ENCODE data around the gene KLHL6. TPM values are rescaled to one million over a fixed set of nuclear protein-coding genes. Genes with fewer than 3 reads are reported as not detected.

Gene KLHL6
- total and polyA plus RNA-seq, 10 of the 15 experiments (the other 5 are each of a cell fraction or from before 2014, with no cell fraction given): 4.0 to 91.8 (median 24.4) TPM

DNA sequence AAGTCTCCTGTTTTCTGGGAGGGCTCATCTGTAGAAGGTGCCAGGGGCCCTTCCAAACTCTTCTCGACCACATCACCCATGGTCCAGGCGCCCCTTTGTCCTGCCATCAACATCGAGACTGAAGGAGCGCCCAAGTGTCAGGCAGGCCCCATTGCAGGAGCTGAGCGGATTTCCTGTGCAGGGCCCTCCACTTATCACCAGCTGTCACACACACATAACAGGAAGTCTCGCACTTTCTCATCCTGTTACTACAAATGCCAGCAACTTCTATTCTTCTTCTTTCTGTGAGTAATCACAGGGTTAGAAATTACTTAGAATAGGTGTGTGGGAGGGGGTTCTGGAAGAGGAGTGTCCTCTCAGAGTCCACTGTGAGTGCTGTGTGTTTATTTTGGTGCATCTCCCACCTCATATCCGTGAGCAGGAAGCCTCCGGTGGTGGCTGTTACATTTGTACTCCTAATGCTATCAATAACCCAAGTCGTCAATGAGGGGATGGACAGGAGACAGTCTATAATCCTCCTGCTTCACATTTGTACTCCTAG is at the start of gene KLHL6 (continued):
- TF ChIP-seq YY1 (IDR thresholded peaks at IDR 0.05; ENCODE audit: low read depth, low read length) (peak; percentile 84), TAF1 (IDR thresholded peaks at IDR 0.05; ENCODE audit: borderline replicate concordance, low read depth, low read length) (peak; percentile 81), POLR2AphosphoS2 (IDR thresholded peaks at IDR 0.05; ENCODE audit: low read depth, low read length) (peak; percentile 91), CEBPZ (IDR thresholded peaks at IDR 0.05; ENCODE audit: low read depth, low read length) (no peak), SP1 (IDR thresholded peaks at IDR 0.05; ENCODE audit: low read depth, low read length) (no peak), NFYA (IDR thresholded peaks at IDR 0.05; ENCODE audit: borderline replicate concordance, low read depth, low read length) (no peak), RCOR1 (conservative IDR thresholded peaks at IDR 0.05; ENCODE audit: low read depth, low read length) (no peak), IKZF1 (conservative IDR thresholded peaks at IDR 0.05) (peak; percentile 78), IKZF2 (IDR thresholded peaks at IDR 0.05) (peak; percentile 52 to 66), NR2F1 (conservative IDR thresholded peaks at IDR 0.05) (no peak; the same call in 1 of the 2 replicates), ZSCAN29 (IDR thresholded peaks at IDR 0.05) (peak; percentile 75; the same call in 1 of the 2 replicates), BRCA1 (IDR thresholded peaks at IDR 0.05; ENCODE audit: low read depth, low read length) (no peak), NFYB (IDR thresholded peaks at IDR 0.05; ENCODE audit: insufficient read depth, low read depth, low read length) (no peak), USF1 (IDR thresholded peaks at IDR 0.05; ENCODE audit: borderline replicate concordance, extremely low read length, insufficient read depth, low read depth, low read length) (no peak), HSF1 (IDR thresholded peaks at IDR 0.05; ENCODE audit: low read depth, low read length) (no peak), NR2C1 (IDR thresholded peaks at IDR 0.05) (no peak), CHD4 (IDR thresholded peaks at IDR 0.05) (no peak), REST (IDR thresholded peaks at IDR 0.05; ENCODE audit: low read depth, low read length) (no peak), MEF2B (IDR thresholded peaks at IDR 0.05; ENCODE audit: partially characterized antibody, poor library complexity, severe bottlenecking) (peak; percentile 53)
- TF ChIP-seq, protein P1, sequence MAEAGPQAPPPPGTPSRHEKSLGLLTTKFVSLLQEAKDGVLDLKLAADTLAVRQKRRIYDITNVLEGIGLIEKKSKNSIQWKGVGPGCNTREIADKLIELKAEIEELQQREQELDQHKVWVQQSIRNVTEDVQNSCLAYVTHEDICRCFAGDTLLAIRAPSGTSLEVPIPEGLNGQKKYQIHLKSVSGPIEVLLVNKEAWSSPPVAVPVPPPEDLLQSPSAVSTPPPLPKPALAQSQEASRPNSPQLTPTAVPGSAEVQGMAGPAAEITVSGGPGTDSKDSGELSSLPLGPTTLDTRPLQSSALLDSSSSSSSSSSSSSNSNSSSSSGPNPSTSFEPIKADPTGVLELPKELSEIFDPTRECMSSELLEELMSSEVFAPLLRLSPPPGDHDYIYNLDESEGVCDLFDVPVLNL (IDR thresholded peaks at IDR 0.05; ENCODE audit: low read depth, low read length): no peak
